GM12865 (cell line): ENCODE results near the gene CHST3.

Experiments
- DNase-seq: peaks from one replicate; pipeline ENCODE4 v3.0.0; 2010; ENCODE audit warnings: low read depth
- H3K4me3 ChIP-seq: 2 replicates; pipeline ENCODE4 v1.5.1; 2011; ENCODE audit warnings: mild to moderate bottlenecking, low read depth, low read length, control low read depth
- CTCF ChIP-seq: IDR thresholded peaks from 2 replicates; pipeline ENCODE4 v1.5.1; 2011; ENCODE audit warnings: low read length, control low read depth, low read depth, inconsistent platforms; ENCODE audit not compliant: insufficient read depth; ENCODE audit errors: missing control alignments

The CHST3 gene

DNA sequence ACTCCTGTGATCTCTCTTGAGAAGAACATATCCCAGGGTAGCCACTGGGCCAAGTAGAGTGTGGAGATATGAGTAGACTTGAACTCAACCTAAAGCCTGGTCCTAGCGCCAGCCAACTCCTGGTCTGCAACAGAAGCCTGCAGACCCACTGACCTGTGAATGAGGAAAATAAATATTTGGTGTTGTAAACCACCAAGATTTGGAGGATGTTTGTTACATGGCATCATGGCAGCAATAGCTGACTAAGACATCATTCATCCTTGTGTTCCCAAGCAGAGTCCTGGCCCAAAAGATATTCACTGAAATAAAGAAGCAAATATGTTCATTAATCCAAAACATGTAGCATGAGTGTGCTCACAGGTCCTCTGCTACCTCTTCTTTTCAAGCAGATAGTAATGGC lies 26.0 kb upstream of the CHST3 start:
- no peak for TF ChIP-seq CTCF
- no peak for DNase-seq
- no peak overlapping the region for H3K4me3 ChIP-seq

GRCh38 chr10:71939304-71939703 lies 24.9 kb upstream of the CHST3 start:
- no peak for TF ChIP-seq CTCF
- DNase-seq: peak; percentile 25
- no peak overlapping the region for H3K4me3 ChIP-seq

DNA sequence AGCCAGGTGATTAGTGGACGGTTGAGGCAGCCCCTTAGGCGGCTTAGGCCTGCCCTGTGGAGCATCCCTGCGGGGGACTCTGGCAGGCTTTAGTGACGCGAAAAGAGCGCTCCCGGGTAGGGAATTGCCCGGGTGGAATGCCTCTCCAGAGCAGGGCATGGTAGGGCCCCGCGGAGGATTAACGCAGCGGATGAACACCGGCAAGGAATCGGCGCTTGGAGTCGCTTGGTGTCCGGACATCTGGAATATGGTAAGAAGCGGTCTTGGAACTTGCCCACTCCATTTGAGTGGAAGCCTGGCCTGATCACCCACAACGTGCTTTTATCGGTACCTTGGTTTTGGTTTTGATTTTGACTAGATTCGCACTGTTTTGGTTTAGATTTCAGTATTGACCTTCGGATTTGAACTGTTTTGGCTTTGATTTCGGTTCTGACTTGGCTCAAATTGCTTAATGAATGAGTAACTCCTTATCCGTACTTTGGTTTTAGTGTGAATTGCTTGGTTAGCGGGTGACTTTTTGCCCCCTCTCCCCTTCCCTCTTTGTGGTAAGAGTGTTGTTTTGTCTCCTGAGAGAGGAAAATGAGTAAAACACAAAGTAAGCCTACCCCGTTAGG lies 24.2 kb upstream of the CHST3 start:
- peak; percentile 37 for DNase-seq
- no peak for TF ChIP-seq CTCF
- no peak overlapping the region for H3K4me3 ChIP-seq

- no peak for DNase-seq
- no peak overlapping the region for H3K4me3 ChIP-seq
- TF ChIP-seq CTCF: no peak
Measured at GRCh38 chr10:71940752-71941151, 23.4 kb upstream of the CHST3 start.

DNA sequence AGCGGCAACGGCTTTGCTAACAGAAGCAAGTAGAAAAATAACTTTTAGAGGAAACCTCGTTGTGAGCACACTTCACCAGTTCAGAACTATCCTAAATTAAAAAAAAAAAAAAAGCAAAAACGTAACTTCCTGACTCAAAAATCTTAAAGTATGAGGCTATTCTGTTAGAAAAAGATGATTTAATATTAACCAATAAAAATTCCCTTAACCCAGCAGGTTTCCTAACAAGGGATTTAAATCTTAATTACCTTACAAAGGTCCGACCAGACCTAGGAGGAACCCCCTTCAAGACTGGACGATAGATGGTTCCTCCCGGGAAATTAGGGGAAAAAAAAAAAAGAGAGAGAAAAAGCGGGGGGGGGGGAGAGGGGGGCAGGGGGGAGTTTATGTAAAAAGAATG lies 22.9 kb upstream of the CHST3 start:
- TF ChIP-seq CTCF: no peak
- DNase-seq: no peak
- no peak overlapping the region for H3K4me3 ChIP-seq

DNA sequence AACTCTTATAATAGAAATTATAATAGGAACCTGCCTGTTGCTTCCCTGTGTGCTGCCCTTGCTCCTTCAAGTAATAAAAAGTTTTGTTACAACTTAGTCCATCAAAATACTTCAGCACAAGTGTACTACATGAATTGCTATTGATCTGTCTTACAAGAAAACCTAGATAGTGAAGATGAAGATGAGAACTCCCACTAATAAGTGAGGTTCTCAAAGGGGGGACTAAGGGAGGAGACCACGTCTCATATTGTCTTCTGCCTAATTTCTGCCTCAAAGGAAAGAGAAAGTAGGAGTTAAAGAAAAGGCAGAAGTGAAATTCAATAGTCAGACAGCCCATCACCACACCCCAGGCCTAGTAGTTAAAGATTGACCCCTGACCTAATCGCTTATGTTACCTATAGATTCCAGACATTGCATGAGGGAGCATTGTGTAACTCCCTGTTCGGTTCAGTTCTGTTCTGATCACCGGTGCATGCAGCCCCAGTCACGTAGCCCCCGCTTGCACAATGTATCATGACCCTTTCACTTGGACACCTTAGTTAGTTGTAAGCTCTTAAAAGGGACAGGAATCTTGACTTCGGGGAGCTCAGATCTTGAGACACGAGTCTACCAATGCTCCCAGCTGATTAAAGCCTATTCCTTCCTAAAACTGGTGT lies 18.2 kb upstream of the CHST3 start:
- H3K4me3 ChIP-seq: no peak overlapping the region
- no peak for DNase-seq
- no peak for TF ChIP-seq CTCF

DNA sequence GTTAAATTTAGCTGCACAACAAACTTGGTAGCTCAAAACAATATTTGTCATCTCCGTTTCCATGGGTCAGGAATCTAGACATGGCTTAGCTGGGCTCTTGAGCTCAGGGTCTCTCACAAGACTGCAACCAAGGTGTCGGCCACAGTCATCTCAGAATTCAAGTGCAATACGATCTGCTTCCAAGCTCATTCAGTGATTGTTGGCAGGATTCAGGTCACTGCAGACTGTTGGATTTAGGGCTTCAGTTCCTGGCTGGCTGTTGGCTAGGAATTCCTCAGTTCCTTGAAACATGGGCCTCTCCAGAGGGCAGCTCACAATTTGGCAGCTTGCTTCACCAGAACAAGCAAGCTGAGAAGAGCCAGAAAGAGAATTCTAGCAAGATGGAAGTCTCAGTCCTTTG lies 17.5 kb upstream of the CHST3 start:
- DNase-seq: no peak
- no peak for TF ChIP-seq CTCF
- H3K4me3 ChIP-seq: no peak overlapping the region
